ENCODE data around the gene CFAP100.

- TF ChIP-seq POLR2A (IDR thresholded peaks at IDR 0.05; ENCODE audit: low read depth, low read length) (no peak), POLR2AphosphoS5 (IDR thresholded peaks at IDR 0.05; ENCODE audit: low read depth, low read length) (no peak), TAF1 (IDR thresholded peaks at IDR 0.05; ENCODE audit: borderline replicate concordance, low read depth, low read length) (no peak)
Observed at GRCh38 chr3:126412841-126413692, 18.4 kb downstream of the CFAP100 start.

Measured in GM12892 (cell line).